Thoracic aorta (tissue), 2 donors: ENCODE results near the gene NKIRAS1. TPM values are rescaled to one million over a fixed set of nuclear protein-coding genes. Genes with fewer than 3 reads are reported as not detected.

Experiments used
- ATAC-seq: fragments of 150-250 bp; one replicate; pipeline ENCODE4 v1.8.0; 2017; ENCODE audit warnings: low read depth; ENCODE audit not compliant: insufficient number of reproducible peaks, low FRiP score
- DNase-seq: peaks from one replicate; pipeline ENCODE4 v3.0.0-alpha.2; 2020; ENCODE audit warnings: low spot score
- H3K27ac ChIP-seq, 2 donors: fragments of 200-600 bp; sonication (generic); 1 replicate in 1 of 2; 2 replicates in 1 of 2; pipeline ENCODE4 v1.5.1; 2016; ENCODE audit warnings: mild to moderate bottlenecking in 2 of 2, moderate library complexity in 2 of 2
- H3K27me3 ChIP-seq: fragments of 200-600 bp; sonication (generic); replicated peaks from 2 replicates; pipeline ENCODE4 v1.6.0; 2016; ENCODE audit warnings: mild to moderate bottlenecking; ENCODE audit not compliant: insufficient read depth
- H3K36me3 ChIP-seq: fragments of 200-600 bp; sonication (generic); one replicate; pipeline ENCODE4 v1.5.1; 2016
- H3K4me1 ChIP-seq, 2 donors: fragments of 200-600 bp; sonication (generic); 1 replicate in 1 of 2; 2 replicates in 1 of 2; pipeline versions ENCODE4 v1.5.1 to v1.6.0; 2016; ENCODE audit warnings: low read depth in 2 of 2, mild to moderate bottlenecking in 1 of 2; ENCODE audit not compliant: control insufficient read depth in 1 of 2
- H3K4me3 ChIP-seq: fragments of 200-600 bp; sonication (generic); 2 replicates; pipeline ENCODE4 v1.5.1; 2016; ENCODE audit warnings: mild to moderate bottlenecking
- H3K9me3 ChIP-seq: fragments of 200-600 bp; sonication (generic); 2 replicates; pipeline ENCODE4 v1.5.1; 2016
- total RNA-seq, 2 donors: library from RNA; depleted of rRNA; stranded (reverse); fragments of >200 nt; gene quantifications; one replicate each; pipeline versions ENCODE4 v1.1.0 to v1.2.3, GENCODE V29; 2016
- TF ChIP-seq, protein P1 (sequence below): fragments of 200-600 bp; sonication (generic); IDR thresholded peaks from one replicate; pipeline ENCODE4 v1.5.1; 2019; ENCODE audit warnings: antibody characterized with exemption

Gene NKIRAS1
- total RNA-seq, 2 donors from 2014 or later = 15.8 to 21.0 TPM

DNA sequence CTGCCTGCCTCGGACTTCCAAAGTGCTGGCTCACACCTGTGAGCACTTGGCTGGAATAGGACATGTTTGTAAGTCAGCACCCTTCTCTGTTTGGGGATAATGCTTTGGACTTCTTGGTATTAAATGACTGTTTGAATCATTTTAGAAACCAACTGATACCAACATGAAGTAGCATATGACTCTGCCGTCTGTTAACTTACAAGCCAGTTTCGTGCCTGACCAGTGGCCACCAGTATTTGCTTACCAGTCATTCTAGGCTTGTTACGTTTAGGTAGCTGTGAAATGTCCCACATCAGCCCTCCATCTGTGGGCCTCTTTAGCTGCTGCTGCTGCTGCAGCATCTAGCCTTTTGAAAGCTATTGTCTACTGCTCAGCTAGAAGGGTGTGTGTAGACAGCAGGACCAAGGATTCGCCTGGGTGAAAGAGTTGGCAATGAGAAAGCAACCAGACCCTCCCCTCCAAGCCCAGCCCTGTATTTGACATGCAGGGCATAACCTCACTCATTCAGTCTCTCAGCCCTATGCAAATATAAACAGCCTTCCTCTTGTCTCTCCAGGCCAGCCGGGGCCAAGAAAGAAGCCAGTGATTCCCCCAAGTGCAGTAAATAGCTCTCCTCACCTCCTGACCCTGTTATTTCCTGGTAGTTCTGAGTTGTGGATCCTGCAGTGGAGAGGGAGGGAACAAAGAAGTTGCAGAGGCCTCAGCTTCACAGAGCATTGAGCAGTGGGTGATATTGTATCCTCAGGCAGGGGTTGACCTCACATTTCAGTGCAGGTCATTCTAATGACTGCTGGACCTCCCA lies 51.0 kb downstream of the NKIRAS1 start:
- H3K27me3 ChIP-seq = no peaks in the 10 kb centered on the region
- no peak overlapping the region for H3K27ac ChIP-seq
- ATAC-seq = no peak

DNA sequence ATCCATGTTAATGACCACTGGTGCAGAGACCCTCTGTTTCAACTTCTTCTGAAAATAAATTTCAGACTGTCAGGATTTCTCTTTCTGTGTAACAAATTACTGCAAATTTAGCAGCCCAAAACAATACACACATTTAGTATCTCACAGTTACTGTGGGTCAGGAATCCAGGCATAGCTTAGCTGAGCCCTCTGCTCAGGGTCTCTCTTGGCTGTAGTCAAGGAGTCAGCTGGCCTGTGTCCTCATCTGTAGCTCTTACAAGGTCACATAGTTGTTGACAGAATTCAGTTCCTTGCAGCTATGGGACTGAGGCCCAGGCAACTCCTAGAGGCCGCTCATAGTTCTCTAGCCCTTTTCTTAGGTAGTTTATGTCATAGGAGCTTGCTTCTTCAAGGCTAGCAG lies 51.9 kb downstream of the NKIRAS1 start:
- peaks cover 15 to 20% of the 10 kb centered on the region in 2 donors for H3K4me1 ChIP-seq
- no peaks in the 10 kb centered on the region for H3K27me3 ChIP-seq
- DNase-seq (no peak), ATAC-seq (no peak)
- H3K9me3 ChIP-seq = no peaks in the 10 kb centered on the region
- H3K4me3 ChIP-seq = no peak overlapping the region
- no peaks in the 10 kb centered on the region for H3K36me3 ChIP-seq
- no peak overlapping the region for H3K27ac ChIP-seq
- TF ChIP-seq, protein P1, sequence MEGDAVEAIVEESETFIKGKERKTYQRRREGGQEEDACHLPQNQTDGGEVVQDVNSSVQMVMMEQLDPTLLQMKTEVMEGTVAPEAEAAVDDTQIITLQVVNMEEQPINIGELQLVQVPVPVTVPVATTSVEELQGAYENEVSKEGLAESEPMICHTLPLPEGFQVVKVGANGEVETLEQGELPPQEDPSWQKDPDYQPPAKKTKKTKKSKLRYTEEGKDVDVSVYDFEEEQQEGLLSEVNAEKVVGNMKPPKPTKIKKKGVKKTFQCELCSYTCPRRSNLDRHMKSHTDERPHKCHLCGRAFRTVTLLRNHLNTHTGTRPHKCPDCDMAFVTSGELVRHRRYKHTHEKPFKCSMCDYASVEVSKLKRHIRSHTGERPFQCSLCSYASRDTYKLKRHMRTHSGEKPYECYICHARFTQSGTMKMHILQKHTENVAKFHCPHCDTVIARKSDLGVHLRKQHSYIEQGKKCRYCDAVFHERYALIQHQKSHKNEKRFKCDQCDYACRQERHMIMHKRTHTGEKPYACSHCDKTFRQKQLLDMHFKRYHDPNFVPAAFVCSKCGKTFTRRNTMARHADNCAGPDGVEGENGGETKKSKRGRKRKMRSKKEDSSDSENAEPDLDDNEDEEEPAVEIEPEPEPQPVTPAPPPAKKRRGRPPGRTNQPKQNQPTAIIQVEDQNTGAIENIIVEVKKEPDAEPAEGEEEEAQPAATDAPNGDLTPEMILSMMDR = no peak

More for the DNA sequence above, 51.0 kb downstream of the NKIRAS1 start:
- DNase-seq = no peak
- H3K36me3 ChIP-seq = no peaks in the 10 kb centered on the region
- no peak overlapping the region for H3K4me3 ChIP-seq
- TF ChIP-seq, protein P1 = no peak
- H3K4me1 ChIP-seq = peaks cover 15 to 20% of the 10 kb centered on the region in 2 donors
- H3K9me3 ChIP-seq = no peaks in the 10 kb centered on the region

DNA sequence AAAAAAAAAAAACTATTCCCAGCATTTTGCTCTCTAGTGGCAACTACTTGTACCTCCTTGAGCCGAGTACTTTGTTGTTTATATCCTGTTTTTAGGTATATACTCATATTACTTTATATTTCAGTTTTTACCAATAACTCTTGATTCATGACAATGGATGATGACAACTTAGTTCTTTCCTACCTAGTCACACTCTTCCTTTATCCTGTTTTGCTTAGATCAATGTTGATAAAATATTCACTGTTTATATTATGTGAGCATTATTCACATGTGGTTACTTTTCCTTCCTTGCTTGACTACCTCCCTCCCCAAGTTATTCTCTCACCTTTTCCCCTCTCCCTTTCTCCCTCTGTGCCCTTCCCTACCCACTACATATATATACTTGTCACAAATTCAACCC lies 53.7 kb downstream of the NKIRAS1 start:
- no peaks in the 10 kb centered on the region for H3K27me3 ChIP-seq
- DNase-seq = no peak
- H3K4me1 ChIP-seq = peaks cover 24 to 32% of the 10 kb centered on the region in 2 donors
- no peak for ATAC-seq
- TF ChIP-seq, protein P1 = no peak
- H3K27ac ChIP-seq = no peak overlapping the region
- no peaks in the 10 kb centered on the region for H3K36me3 ChIP-seq
- H3K4me3 ChIP-seq = no peak overlapping the region
- H3K9me3 ChIP-seq = no peaks in the 10 kb centered on the region

DNA sequence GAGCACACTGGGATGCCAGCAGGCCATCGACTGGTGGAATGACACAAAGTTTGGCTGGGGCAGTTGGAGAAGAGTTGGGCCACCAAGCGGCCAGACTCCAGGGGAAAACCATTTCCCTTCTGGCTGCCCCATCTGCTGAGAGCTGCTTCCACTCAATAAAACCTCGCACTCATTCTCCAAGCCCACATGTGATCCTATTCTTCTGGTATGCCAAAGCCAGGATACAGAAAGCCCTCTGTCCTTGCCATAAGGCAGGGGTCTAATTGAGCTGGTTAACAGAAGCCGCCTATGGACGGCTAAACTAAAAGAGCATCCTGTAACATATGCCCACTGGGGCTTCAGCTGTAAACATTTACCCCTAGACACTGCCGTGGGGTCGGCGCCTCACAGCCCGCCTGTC lies 55.1 kb downstream of the NKIRAS1 start:
- Histone ChIP-seq H3K27me3 (no peaks in the 10 kb centered on the region), H3K9me3 (no peaks in the 10 kb centered on the region), H3K27ac (no peak overlapping the region), H3K4me3 (no peak overlapping the region), H3K36me3 (no peaks in the 10 kb centered on the region), H3K4me1 (peaks cover 25 to 45% of the 10 kb centered on the region in 2 donors)
- DNase-seq (no peak), ATAC-seq (no peak)
- TF ChIP-seq, protein P1 = no peak

DNA sequence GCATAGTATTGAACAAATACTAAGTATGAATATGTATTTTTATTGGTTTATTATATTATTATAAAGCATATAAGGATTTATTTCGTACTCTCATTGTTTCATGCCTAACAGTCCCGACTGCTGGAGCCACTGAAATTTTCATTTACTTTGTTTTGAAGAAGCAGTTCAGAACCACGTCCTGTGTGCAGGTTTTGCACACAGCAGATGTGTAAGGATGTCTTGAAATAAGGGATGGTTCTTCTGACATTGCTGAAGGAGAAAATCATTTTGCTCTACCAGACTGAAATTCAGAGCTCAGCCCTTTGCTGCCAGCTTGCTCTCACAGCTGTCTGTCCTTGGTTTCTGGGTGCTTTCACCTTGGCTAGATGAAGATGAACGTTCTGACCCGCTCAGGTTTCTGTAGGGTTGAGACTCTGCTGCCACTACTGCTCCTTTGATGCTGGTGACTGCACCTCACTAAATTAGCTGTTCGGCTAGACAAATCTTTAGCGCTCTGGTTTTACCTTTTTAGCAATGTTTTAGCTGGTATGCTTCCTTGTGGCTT lies 56.9 kb downstream of the NKIRAS1 start:
- H3K4me1 ChIP-seq = peaks cover 20 to 35% of the 10 kb centered on the region in 2 donors

More for the DNA sequence above, 56.9 kb downstream of the NKIRAS1 start:
- no peak for DNase-seq
- H3K9me3 ChIP-seq = no peaks in the 10 kb centered on the region
- no peak overlapping the region for H3K27ac ChIP-seq
- ATAC-seq = no peak
- H3K36me3 ChIP-seq = no peaks in the 10 kb centered on the region
- TF ChIP-seq, protein P1 = no peak
- H3K4me3 ChIP-seq = no peak overlapping the region
- H3K27me3 ChIP-seq = no peaks in the 10 kb centered on the region
